CD14-positive monocyte (primary cell): Measurements from ENCODE around the gene PDLIM7. TPM values are rescaled to one million over a fixed set of nuclear protein-coding genes. Genes with fewer than 3 reads are reported as not detected.

Experiments used
- DNase-seq, 3 donors: peaks; one replicate each; pipeline ENCODE4 v3.0.0-alpha.2; 2011 to 2022
- H2AFZ ChIP-seq: 2 replicates; pipeline ENCODE4 v1.6.0; 2012; ENCODE audit warnings: mild to moderate bottlenecking, low read depth, low read length, inconsistent platforms; ENCODE audit not compliant: insufficient read depth, poor library complexity, severe bottlenecking
- H3K27ac ChIP-seq, 2 donors: 1 replicate in 1 of 2; 2 replicates in 1 of 2; pipeline ENCODE4 v1.5.1; 2012 to 2013; ENCODE audit warnings: low read length in 2 of 2, control low read depth in 1 of 2, inconsistent platforms in 1 of 2, low read depth in 1 of 2, mild to moderate bottlenecking in 1 of 2
- H3K27me3 ChIP-seq, 2 donors: one replicate each; pipeline versions ENCODE4 v1.6.0 to v1.6.1; 2011 to 2013; ENCODE audit warnings: low read length in 2 of 2; ENCODE audit not compliant: control insufficient read depth in 2 of 2, insufficient read depth in 2 of 2
- H3K36me3 ChIP-seq, 2 donors: replicated peaks in 1 of 2; 1 replicate in 1 of 2; 2 replicates in 1 of 2; pipeline versions ENCODE4 v1.5.1 to v1.6.1; 2012 to 2013; ENCODE audit warnings: low read length in 2 of 2, control low read depth in 1 of 2, inconsistent platforms in 1 of 2, mild to moderate bottlenecking in 1 of 2; ENCODE audit not compliant: insufficient read depth in 2 of 2, control insufficient read depth in 1 of 2
- H3K4me1 ChIP-seq, 2 donors: 1 replicate in 1 of 2; 2 replicates in 1 of 2; pipeline versions ENCODE4 v1.5.1 to v1.6.1; 2012 to 2013; ENCODE audit warnings: low read length in 2 of 2, control low read depth in 1 of 2, inconsistent platforms in 1 of 2, mild to moderate bottlenecking in 1 of 2, moderate library complexity in 1 of 2; ENCODE audit not compliant: insufficient read depth in 2 of 2, control insufficient read depth in 1 of 2
- H3K4me2 ChIP-seq: replicated peaks from 2 replicates; pipeline ENCODE3; 2012; ENCODE audit warnings: low read length, moderate library complexity, mild to moderate bottlenecking; ENCODE audit not compliant: poor library complexity, severe bottlenecking; ENCODE audit errors: extremely low read depth
- H3K4me3 ChIP-seq, 3 experiments: fragments of 200-600 bp in 1 of 3; sonication (generic) in 1 of 3; replicated peaks in 1 of 3; 1 replicate in 2 of 3; 2 replicates in 1 of 3; pipeline ENCODE4 v1.5.1; 2011 to 2013; ENCODE audit warnings: low read length in 3 of 3, mild to moderate bottlenecking in 3 of 3, control low read depth in 2 of 3, low read depth in 2 of 3, inconsistent platforms in 1 of 3, moderate library complexity in 1 of 3
- H3K79me2 ChIP-seq: 2 replicates; pipeline ENCODE4 v1.6.0; 2012; ENCODE audit warnings: mild to moderate bottlenecking, control low read depth, inconsistent platforms, low read length, moderate library complexity; ENCODE audit not compliant: insufficient read depth
- H3K9ac ChIP-seq: 2 replicates; pipeline ENCODE4 v1.6.0; 2017; ENCODE audit warnings: low read length, mild to moderate bottlenecking; ENCODE audit not compliant: insufficient read depth, poor library complexity, severe bottlenecking
- H3K9me3 ChIP-seq, 2 donors: replicated peaks in 1 of 2; 1 replicate in 1 of 2; 2 replicates in 1 of 2; pipeline versions ENCODE4 v1.5.1 to v1.6.1; 2012 to 2013; ENCODE audit warnings: low read length in 2 of 2, control low read depth in 1 of 2; ENCODE audit not compliant: control insufficient read depth in 1 of 2, insufficient read depth in 1 of 2
- H4K20me1 ChIP-seq: 2 replicates; pipeline ENCODE4 v1.6.0; 2012; ENCODE audit warnings: mild to moderate bottlenecking, low read length, control low read depth, moderate library complexity; ENCODE audit not compliant: insufficient read depth
- H3K27ac Mint-ChIP-seq, 7 donors: one replicate each; pipeline ENCODE4 v1.8.0; 2020; ENCODE audit warnings: mild to moderate bottlenecking in 7 of 7, mixed read lengths in 7 of 7, moderate library complexity in 6 of 7, inconsistent platforms in 2 of 7
- H3K27me3 Mint-ChIP-seq, 3 donors: one replicate each; pipeline ENCODE4 v1.8.0; 2021 to 2022; ENCODE audit warnings: low read depth in 3 of 3, mild to moderate bottlenecking in 3 of 3, mixed read lengths in 3 of 3, moderate library complexity in 3 of 3, inconsistent platforms in 1 of 3
- H3K36me3 Mint-ChIP-seq, 2 donors: one replicate each; pipeline ENCODE4 v1.8.0; 2020; ENCODE audit warnings: mixed read lengths in 2 of 2, inconsistent platforms in 1 of 2, mild to moderate bottlenecking in 1 of 2
- H3K4me1 Mint-ChIP-seq: one replicate; pipeline ENCODE4 v1.8.0; 2020; ENCODE audit warnings: mild to moderate bottlenecking, mixed read lengths
- H3K4me3 Mint-ChIP-seq, 2 donors: one replicate each; pipeline ENCODE4 v1.8.0; 2020; ENCODE audit warnings: mild to moderate bottlenecking in 2 of 2, mixed read lengths in 2 of 2, moderate library complexity in 1 of 2
- H3K9me3 Mint-ChIP-seq, 7 donors: one replicate each; pipeline ENCODE4 v1.8.0; 2020 to 2022; ENCODE audit warnings: mixed read lengths in 7 of 7, mild to moderate bottlenecking in 6 of 7, moderate library complexity in 6 of 7, inconsistent platforms in 2 of 7
- CTCF ChIP-seq: fragments of 200-600 bp; IDR thresholded peaks from one replicate; pipeline ENCODE4 v1.8.0; 2022; ENCODE audit warnings: antibody characterized with exemption, mild to moderate bottlenecking
- WGBS: methylation state at CpG from one replicate; pipeline ENCODE4 v1.1.5; 2013; ENCODE audit warnings: missing lambda C conversion rate; ENCODE audit not compliant: insufficient coverage; 5-methylcytosine and 5-hydroxymethylcytosine counted together
- intact Hi-C, 2 donors: fragments of 100-400 bp; cut with micrococcal nuclease; formaldehyde crosslinking; loops; one replicate each; pipeline versions ENCODE4 v1.15.0 to v1.15.1; 2023
- polyA plus RNA-seq, 3 donors: library from polyadenylated mRNA; depleted of rRNA in 1 of 3; unstranded in 2 of 3; stranded (reverse) in 1 of 3; fragments of 300-500 nt in 2 of 3; fragments of >200 nt in 1 of 3; fragmentation: Illumina TruSeq in 2 of 3; gene quantifications; 1 replicate in 2 of 3; 2 replicates in 1 of 3; pipeline ENCODE4 v1.2.3, GENCODE V29; 2012 to 2021

The PDLIM7 gene
- polyA plus RNA-seq, 3 donors = 21.6 to 126 (median 27.2) TPM

- Mint-ChIP-seq H3K9me3 (no peaks in the 10 kb centered on the region), H3K27me3 (peaks cover 0 to 1% (median 0%) of the 10 kb centered on the region in 3 donors), H3K4me3 (no peak overlapping the region), H3K4me1 (no peaks in the 10 kb centered on the region), H3K36me3 (peaks cover 53 to 70% of the 10 kb centered on the region in 2 donors), H3K27ac (peak overlapping the region in 2 of 7 donors; percentile 32 to 45)
- no peaks in the 10 kb centered on the region for H3K9me3 ChIP-seq
- H3K79me2 ChIP-seq = peaks cover 44% of the 10 kb centered on the region
- no peak for TF ChIP-seq CTCF
- H3K27ac ChIP-seq = no peak overlapping the region
- H3K36me3 ChIP-seq = peaks cover 49 to 90% of the 10 kb centered on the region in 2 donors
- no peak for DNase-seq
- no peaks in the 10 kb centered on the region for H3K27me3 ChIP-seq
- 71% methylated on average over 2 of the region's 2 CpGs for WGBS
- intact Hi-C loops = no loop called here
- H3K4me1 ChIP-seq = no peaks in the 10 kb centered on the region
- no peak overlapping the region for H3K9ac ChIP-seq
- no peak overlapping the region for H3K4me2 ChIP-seq
- H3K4me3 ChIP-seq = no peak overlapping the region
- no peak overlapping the region for H2AFZ ChIP-seq
- peaks cover 81% of the 10 kb centered on the region for H4K20me1 ChIP-seq
These were observed 42.0 kb upstream of the PDLIM7 start for GRCh38 chr5:177539411-177539810.

- H3K79me2 ChIP-seq = peaks cover 39% of the 10 kb centered on the region
- no peak for DNase-seq
These were observed 41.5 kb upstream of the PDLIM7 start for GRCh38 chr5:177538876-177539275.

More at GRCh38 chr5:177538876-177539275, 41.5 kb upstream of the PDLIM7 start:
- Histone ChIP-seq H3K36me3 (peaks cover 51 to 90% of the 10 kb centered on the region in 2 donors), H3K4me3 (no peak overlapping the region), H3K27ac (no peak overlapping the region), H2AFZ (no peak overlapping the region), H3K4me1 (no peaks in the 10 kb centered on the region), H3K9ac (no peak overlapping the region), H3K4me2 (no peak overlapping the region), H3K9me3 (no peaks in the 10 kb centered on the region), H4K20me1 (peaks cover 80% of the 10 kb centered on the region), H3K27me3 (no peaks in the 10 kb centered on the region)
- peaks cover 55 to 73% of the 10 kb centered on the region in 2 donors for H3K36me3 Mint-ChIP-seq
- whole genome bisulfite sequencing = 97% methylated on average over 6 of the region's 10 CpGs
- peaks cover 0 to 2% (median 1%) of the 10 kb centered on the region in 3 donors for H3K27me3 Mint-ChIP-seq
- TF ChIP-seq CTCF = no peak
- H3K4me3 Mint-ChIP-seq = no peak overlapping the region
- intact Hi-C loops = no loop called here
- H3K9me3 Mint-ChIP-seq = no peaks in the 10 kb centered on the region
- H3K4me1 Mint-ChIP-seq = no peaks in the 10 kb centered on the region
- H3K27ac Mint-ChIP-seq = no peak overlapping the region
